NCI-H82 treated with DMSO at 0.1 percent for 48 hours (cell line): ENCODE measurements around the gene LRRC18.

ENCODE experiments used
- DNase-seq: peaks from one replicate; lab custom pipeline; 2025; ENCODE audit not compliant: unreplicated experiment; lab: John Stamatoyannopoulos, UW

LRRC18 gene

GRCh38 chr10:48939790-48940325, at the start of gene LRRC18:
Gene LRRC18, minus strand, starts transcription at chr10:48939840. Its CDS starts 25,685 bp downstream, at chr10:48914155.
- no peak for DNase-seq

GRCh38 chr10:48985621-48986158, 46.0 kb upstream of the LRRC18 start:
- DNase-seq, result no peak

- no peak for DNase-seq
These were observed 44.2 kb upstream of the LRRC18 start for GRCh38 chr10:48983648-48984351.

- DNase-seq, result no peak
These were observed 42.9 kb upstream of the LRRC18 start for GRCh38 chr10:48982584-48982983.

GRCh38 chr10:48981310-48981907, 41.8 kb upstream of the LRRC18 start:
- DNase-seq, result no peak

- no peak for DNase-seq
These were observed 38.7 kb upstream of the LRRC18 start for GRCh38 chr10:48978318-48978717.

GRCh38 chr10:48976196-48976595, 36.6 kb upstream of the LRRC18 start:
- no peak for DNase-seq

- no peak for DNase-seq
These were observed 35.0 kb upstream of the LRRC18 start for GRCh38 chr10:48974510-48975156.

- DNase-seq, result no peak
These were observed 33.4 kb upstream of the LRRC18 start for GRCh38 chr10:48973065-48973464.

- no peak for DNase-seq
These were observed 31.0 kb upstream of the LRRC18 start for GRCh38 chr10:48970654-48971053.

GRCh38 chr10:48970046-48970445, 30.4 kb upstream of the LRRC18 start:
- DNase-seq, result no peak

- DNase-seq, result no peak
These were observed 28.4 kb upstream of the LRRC18 start for GRCh38 chr10:48968036-48968435.

GRCh38 chr10:48965460-48965859, 25.8 kb upstream of the LRRC18 start:
- DNase-seq, result no peak

GRCh38 chr10:48964038-48964437, 24.4 kb upstream of the LRRC18 start:
- no peak for DNase-seq

- no peak for DNase-seq
These were observed 19.1 kb upstream of the LRRC18 start for GRCh38 chr10:48958598-48959190.

- DNase-seq, result no peak
These were observed 17.9 kb upstream of the LRRC18 start for GRCh38 chr10:48957361-48958151.

- DNase-seq, result no peak
These were observed 12.1 kb upstream of the LRRC18 start for GRCh38 chr10:48951707-48952106.

- no peak for DNase-seq
These were observed 8.9 kb upstream of the LRRC18 start for GRCh38 chr10:48948470-48949037.

- DNase-seq, result no peak
These were observed 8.2 kb upstream of the LRRC18 start for GRCh38 chr10:48947690-48948469.
